RWPE1 (cell line): ENCODE data around the gene SPX.

Source experiments
- CTCF ChIA-PET: fragments of 350-600 bp; sonication (Branson Sonifier 250); formaldehyde crosslinking; extraction: SDS; loops from one replicate; lab custom pipeline; 2021; lab: Yijun Ruan, JAX
- POLR2A ChIA-PET: fragments of 400-600 bp; formaldehyde crosslinking; extraction: SDS; loops from one replicate; lab custom pipeline; 2020; ENCODE audit warnings: antibody characterized with exemption; ENCODE audit not compliant: low non-redundant PET; lab: Yijun Ruan, JAX
- DNase-seq: peaks from one replicate; pipeline ENCODE4 v3.0.0; 2012; ENCODE audit warnings: low spot score
- H3K27ac ChIP-seq: fragments of 450-650 bp; 2 replicates; pipeline ENCODE4 v1.5.1; 2017
- CTCF ChIP-seq: fragments of 450-650 bp; conservative IDR thresholded peaks from 2 replicates; pipeline ENCODE4 v1.5.1; 2017; ENCODE audit warnings: low read depth, mild to moderate bottlenecking

SPX gene

GRCh38 chr12:21577516-21577915 lies 51.4 kb downstream of the SPX start:
- TF ChIP-seq CTCF = no peak
- ChIA-PET CTCF (no interaction called here), POLR2A (no interaction called here)
- H3K27ac ChIP-seq = no peak overlapping the region
- DNase-seq = no peak

- no peak for TF ChIP-seq CTCF
- ChIA-PET CTCF (no interaction called here), POLR2A (no interaction called here)
Observed at GRCh38 chr12:21580748-21581516, 54.8 kb downstream of the SPX start.

More at GRCh38 chr12:21580748-21581516, 54.8 kb downstream of the SPX start:
- DNase-seq = no peak
- no peak overlapping the region for H3K27ac ChIP-seq
